ENCODE results near the gene LCN1.
"Not testable (repeated sequence)": the region's sequence is repeated elsewhere in the genome, so short reads cannot be mapped to it uniquely, and the experiment has no call there.

Gene LCN1

DNA sequence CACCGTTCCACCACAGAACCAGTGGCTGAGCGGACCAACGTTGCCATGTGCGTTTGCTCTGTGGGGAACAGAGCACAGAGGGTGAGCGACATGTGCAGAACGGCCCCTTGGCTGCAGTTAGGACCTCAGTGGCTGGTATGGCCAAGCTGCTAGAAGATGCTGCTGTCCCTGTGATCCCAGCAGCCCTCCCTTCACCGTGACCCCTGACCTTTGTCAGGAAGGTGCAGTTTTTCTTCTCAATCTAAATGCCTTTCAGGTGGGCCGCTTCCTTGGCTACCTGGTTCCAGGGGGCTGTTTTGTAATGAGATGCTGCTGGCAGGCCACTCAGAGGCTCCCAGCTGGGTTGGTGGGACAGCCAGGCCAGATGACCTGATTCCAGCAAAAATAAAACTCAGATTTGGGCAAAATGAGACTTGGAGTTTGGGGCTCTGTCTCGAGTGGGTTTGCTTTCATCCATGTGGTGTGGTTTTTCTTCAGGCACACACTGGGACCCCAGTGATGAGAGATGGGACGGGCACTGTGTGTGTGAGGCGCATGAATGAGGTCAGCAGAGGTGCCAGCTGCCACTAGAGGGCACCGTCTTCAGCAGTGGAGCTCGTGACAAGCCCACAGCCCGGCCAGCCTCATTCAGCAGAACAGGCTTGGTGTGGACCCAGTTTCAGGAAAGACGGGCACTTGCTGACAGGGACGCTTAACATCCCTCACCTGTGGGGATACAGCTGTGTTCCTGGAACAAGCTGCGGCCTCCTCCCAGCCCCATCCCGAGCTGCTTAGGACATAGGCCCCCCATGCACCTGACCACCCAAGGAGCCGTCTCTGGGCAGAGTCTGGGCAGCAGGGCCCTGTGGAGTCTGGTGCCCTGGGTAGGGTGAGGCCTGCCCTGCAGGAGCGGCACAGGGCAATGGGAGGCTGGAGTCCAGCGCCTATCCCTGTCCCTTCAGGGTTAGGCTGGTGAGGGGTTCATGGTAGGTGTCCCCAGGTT, 16.7 kb upstream of the LCN1 start:
- in situ Hi-C loops (cut with MboI; ENCODE audit: low sequenced_read_pairs) = no loop called here

DNA sequence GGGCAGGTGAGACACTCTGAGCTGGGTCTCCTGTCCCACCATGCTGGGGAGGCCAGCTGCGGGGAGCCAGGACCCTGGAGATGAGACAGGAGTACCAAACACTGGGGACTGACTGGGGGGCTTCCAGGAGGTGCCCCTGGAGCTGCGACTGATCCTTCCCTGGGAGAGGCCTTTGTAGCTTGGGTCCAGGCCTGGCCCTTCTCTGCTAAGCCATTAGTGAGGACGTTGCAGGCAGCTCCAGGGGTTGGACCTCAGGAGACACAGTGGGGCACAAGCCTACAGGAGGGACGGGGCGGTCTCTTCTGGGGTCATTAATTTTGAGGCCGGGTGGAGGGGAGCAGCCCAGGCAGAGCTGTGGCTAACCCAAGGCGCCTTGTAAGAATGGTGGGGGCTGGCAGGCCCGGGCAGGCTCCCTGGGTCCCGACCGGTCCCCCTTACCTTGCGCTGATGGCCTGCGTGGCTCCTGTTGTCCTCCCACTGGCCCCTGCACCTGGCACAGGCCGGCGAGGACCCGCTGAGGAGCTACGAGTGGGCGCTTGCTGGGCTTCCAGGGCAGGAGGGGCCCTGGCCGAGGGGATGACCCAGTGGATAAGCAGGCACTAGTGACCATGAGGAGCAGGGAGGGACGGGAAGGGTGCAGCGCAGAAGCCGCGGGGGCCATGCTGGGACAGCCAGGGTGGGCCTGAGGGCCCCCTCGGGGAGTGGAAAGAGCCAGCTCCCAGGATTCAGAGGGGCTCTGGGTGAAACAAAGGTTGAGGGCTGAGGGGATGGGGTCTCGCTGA, 15.6 kb upstream of the LCN1 start:
- in situ Hi-C loops (cut with MboI; ENCODE audit: low sequenced_read_pairs) = no loop called here

- in situ Hi-C loops (cut with MboI; ENCODE audit: low sequenced_read_pairs) = no loop called here
Observed at GRCh38 chr9:135506327-135507103, 14.7 kb upstream of the LCN1 start.

DNA sequence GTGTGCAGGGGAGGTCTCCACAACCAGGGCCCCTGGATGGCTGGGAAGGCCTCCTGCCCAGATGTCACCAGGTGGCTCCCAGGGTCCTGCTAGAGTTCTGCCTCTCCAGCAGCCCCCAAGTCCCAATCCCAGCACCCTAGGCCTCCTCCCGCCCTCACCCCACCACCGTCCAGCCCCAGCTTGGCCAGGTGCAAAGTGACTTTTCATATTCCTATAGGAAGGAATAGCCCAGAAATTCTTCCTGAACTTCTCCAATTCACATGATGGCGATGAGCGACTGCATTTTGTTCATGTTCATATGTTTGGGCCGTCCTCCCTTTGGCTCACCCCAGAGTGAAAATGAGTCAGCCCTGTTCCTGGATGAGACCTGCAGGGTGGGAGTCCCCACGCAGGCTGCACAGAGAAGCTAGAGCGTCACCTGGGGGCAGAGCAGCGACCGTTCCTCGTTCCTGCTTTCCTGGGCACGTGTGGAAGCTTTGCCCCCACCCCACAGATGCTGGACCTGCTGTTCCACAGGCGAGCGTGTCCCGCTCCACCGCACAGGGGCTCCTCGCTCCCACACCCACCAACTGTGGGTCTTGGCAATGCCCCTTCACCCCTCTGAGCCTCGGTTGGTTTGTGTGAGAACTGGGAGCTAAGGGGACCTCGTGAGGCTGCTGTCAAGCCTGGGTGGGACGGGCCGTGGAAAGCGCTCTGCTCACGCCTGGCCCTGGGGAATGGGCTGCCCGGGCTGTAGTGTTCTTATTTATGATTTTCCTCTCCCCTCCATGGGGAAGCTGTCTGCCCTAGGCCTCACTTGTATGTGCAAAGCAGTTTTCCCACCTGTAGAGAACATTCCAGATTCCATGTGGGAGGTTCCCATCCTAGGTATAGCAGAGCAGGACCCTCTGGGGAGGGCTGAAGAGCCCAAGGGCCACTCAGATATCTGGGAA, 13.9 kb upstream of the LCN1 start:
- in situ Hi-C loops (cut with MboI; ENCODE audit: low sequenced_read_pairs) = no loop called here

GRCh38 chr9:135508211-135508820, 12.9 kb upstream of the LCN1 start:
- in situ Hi-C loops (cut with MboI; ENCODE audit: low sequenced_read_pairs) = no loop called here

DNA sequence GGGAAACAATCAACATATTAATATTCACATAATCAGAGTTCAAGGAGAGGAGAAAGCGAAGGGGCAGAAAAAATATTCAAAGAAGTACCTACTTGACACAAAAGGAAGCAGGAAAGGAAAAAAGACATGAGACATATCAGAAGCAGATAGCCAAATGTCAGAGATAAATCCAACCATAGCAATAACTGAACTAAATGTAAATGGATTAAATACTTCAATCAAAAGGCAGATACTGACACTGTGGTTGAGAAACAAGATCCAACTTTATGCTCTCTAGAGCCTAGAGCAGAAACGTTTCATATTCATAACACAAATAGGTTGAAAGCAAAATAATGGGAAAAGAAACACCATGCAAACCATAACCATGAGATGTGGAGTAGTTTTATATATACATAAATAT, 11.8 kb upstream of the LCN1 start:
- in situ Hi-C loops (cut with MboI; ENCODE audit: low sequenced_read_pairs) = no loop called here

- in situ Hi-C loops (cut with MboI; ENCODE audit: low sequenced_read_pairs) = no loop called here
Observed at GRCh38 chr9:135512241-135512603, 9.0 kb upstream of the LCN1 start.

DNA sequence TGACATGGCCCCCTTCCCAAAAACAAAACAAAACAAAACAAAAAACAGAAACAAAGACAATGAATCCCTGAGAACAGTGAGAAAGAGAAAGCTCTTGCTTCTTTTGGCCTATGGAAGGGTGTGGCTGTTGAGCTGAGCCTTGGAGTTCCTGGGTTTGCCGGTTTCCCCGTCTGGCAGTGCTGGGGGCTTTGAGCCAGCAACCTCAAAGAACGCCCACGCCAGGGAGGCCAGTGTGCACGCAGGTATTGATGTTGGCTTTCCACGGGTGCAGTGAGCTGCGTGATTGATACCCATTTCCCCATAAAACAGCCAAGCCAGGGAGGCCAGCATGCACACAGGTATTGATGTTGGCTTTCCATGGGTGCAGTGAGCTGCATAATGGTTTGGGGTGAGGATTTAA, 8.3 kb upstream of the LCN1 start:
- in situ Hi-C loops (cut with MboI; ENCODE audit: low sequenced_read_pairs) = no loop called here

DNA sequence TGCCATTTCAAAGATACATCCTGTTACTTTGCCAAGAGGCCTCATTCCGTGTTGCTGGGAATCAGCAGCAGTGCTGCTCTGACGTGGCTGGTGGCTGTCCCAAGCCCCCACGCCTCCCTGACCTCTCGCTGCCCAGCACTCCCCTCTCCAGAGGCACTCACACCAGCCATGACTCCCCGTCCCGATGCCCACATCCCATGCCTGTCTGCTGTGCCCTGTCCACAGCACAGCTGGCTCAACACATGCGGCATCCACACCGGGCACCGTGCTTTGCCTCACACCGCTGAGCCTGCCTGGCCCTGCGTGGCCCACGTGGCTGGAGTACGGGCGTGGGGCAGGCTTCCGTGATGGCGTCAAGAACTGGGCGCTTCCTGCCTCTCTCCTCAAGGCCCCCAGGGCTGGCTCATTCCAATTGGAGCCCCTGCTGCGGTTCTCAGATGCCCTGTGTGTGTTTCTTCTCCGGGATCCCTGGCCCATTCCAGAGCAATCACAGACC, 7.8 kb upstream of the LCN1 start:
- in situ Hi-C loops (cut with MboI; ENCODE audit: low sequenced_read_pairs) = no loop called here

- in situ Hi-C loops (cut with MboI; ENCODE audit: low sequenced_read_pairs) = not testable (repeated sequence)
Observed at GRCh38 chr9:135513906-135514305, 7.3 kb upstream of the LCN1 start.

DNA sequence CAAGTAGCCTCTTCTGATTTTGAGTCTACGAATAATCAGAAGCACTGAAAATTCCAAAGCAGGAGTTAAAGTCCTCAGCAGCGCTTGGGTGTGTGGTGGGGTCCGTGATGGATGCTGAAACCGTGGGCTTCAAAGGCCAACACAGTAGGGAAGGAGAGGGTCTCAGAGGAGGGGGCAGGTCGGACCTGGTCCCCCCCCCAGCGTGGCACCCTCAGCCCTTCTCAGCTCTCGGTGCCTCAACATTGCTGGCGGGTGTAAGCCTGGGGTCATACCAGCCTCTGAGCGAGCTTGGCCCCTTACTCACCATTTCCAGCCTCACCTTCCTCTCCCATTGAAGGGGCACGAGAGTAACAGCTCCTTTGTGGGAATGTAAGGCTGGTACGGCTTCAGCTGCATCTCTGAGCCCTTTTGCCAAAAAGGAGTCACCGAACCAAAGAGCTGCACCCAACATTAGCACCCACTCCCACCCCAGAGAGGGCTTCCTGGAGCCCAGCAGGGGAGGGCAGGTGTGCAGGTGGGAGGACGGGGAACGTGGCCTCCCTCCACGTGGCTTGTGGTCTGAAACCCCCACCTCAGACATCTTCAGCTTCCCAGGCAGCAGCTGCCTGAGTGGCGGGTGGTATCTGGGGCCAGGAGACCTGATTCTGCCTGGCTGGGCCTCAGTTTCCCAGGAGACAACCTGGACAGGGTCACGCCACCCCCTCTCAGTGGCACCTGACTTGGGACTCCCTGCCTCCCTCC, 6.7 kb upstream of the LCN1 start:
- in situ Hi-C loops (cut with MboI; ENCODE audit: low sequenced_read_pairs) = no loop called here

- in situ Hi-C loops (cut with MboI; ENCODE audit: low sequenced_read_pairs) = no loop called here
Observed at GRCh38 chr9:135515083-135515951, 5.9 kb upstream of the LCN1 start.

DNA sequence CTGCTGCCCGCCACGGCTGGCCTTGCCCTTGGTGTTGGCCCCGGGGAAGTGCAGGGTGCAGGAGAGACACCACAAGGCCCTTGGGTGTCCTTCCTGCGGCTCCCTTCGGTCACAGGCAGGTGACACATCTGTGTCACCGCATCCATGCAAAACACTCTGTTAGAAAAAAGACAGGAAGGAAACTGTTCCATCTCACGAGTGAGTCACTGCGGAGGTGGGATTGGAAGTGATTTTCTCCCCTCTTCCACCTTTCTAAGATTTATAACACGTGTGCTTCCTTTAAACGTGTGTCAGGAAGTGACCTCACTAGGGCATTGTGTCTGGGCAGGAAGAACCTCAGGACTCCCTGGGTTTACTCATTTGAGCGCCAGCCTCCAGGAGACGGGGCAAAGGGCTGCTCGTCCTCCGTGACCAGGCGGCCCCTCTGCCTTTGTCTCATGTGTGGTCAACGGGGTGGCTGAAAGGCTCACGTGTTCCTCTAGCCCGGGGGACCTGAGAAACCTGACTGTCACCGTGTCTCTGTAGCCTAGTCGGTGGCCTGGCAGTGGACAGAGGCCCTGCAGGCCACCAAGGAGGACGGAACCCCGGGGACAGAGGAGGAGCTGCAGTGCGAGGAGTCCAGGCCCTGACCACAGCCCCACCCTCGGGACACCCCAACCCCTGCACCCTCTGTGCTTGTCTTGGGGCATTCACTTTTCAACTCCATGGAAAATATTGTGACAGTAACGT, 4.9 kb upstream of the LCN1 start:
- in situ Hi-C loops (cut with MboI; ENCODE audit: low sequenced_read_pairs) = no loop called here

DNA sequence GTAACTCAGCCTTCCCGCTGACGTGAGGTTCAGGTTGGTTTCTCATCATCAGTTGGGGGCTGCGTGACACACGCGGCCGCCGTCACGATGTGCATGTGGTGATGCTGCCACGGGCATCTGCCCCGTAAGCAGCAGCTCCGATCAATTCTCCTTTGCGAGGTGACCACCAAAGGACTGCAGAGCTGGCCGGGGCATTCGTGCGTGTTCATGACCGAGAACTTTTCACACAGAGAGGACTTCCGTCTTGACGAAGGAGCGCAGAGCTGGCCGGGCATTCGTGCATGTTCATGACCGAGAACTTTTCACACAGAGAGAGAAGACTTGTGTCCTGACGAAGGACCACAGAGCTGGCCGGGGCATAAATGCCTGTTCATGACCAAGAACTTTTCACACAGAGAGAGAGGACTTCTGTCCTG, 3.8 kb upstream of the LCN1 start:
- in situ Hi-C loops (cut with MboI; ENCODE audit: low sequenced_read_pairs) = no loop called here

DNA sequence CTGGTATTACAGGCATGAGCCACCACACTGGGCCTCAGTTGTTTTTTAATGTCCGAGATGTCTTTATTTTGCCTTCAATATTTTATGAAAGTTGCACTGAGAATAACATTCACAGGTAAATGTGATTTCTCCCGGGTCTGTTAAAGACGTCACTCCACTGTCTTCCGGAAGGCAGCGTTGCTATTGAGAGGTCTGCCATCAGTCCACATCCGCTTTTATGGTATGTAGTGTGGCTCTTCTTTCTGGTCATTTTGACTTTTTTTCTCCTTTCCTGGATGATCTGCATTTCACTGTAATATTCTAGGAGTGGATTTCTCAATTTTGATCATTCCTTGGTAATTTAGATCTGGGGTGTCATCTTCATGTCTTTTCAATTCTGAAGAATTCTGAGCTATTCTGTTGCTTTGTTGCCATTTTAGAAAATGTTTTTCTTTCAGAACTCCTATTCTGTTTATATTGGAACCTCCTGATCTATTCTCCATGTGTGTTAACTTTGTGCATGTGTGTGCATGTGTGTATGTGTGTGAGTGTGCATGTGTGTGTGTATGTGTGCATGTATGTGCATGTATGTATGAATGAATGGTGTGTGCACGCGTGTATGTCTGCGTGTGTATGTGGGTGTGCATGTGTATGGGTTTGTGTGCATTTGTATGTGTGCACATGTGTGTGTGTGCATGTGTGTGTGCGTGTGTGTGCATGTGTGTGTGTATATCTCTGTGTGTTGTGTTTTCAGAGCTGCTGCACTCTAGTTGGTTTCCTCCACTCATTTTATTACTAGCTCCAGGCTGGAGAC, 1.9 kb upstream of the LCN1 start:
- in situ Hi-C loops (cut with MboI; ENCODE audit: low sequenced_read_pairs) = no loop called here

GRCh38 chr9:135521608-135522095, 412 bp downstream of the LCN1 start:
- in situ Hi-C loops (cut with MboI; ENCODE audit: low sequenced_read_pairs) = no loop called here
